Heart left ventricle (tissue), 13 donors: ENCODE measurements around the gene TRMT10C.

ENCODE experiments used
- CTCF ChIP-seq, 12 donors: fragments of 200-600 bp; sonication (generic) in 4 of 12; IDR thresholded peaks; one replicate each; pipeline versions ENCODE4 v1.5.0 to v1.8.0; 2018 to 2022; ENCODE audit warnings: antibody characterized with exemption in 12 of 12, mild to moderate bottlenecking in 5 of 12
- POLR2A ChIP-seq, 2 donors: fragments of 450-650 bp; IDR thresholded peaks; one replicate each; pipeline ENCODE4 v1.6.1; 2017; ENCODE audit warnings: antibody characterized with exemption in 2 of 2, mild to moderate bottlenecking in 2 of 2, moderate library complexity in 2 of 2
- donor health status: ischemic (EF 13 %, LVEDD 7.1; RV severe dilation, severe dysfunction).
- donor health status: DM: no; HTN: yes; CAD: no.
- donor health status: DM: no; HTN: no; CAD: no.
- donor health status: ischemic (EF 25% LVEDD 6.9; RV normal size, moderate dysfunction).
- donor health status: ischemic (EF 25% LVEDD 5.7; RV mildly dilated, moderate dysfunction).
- donor health status: ischemic (EF 35%, LVEDD 5.7; RV mildly dilated, moderate dysfunction).
- donor health status: nonischemic (EF 11% LVEDD 7.7; RV severe dilation, severe dysfunction).
- donor health status: DM: yes; HTN: yes; CAD: no.
- donor health status: PGD.
- donor health status: ischemic (EF 29% LVEDD 5.4; RV normal size, mild dysfunction).
- donor health status: nonischemic (EF 23%, LVEDD 6.1; RV moderate dilation, normal function).

- no peak for TF ChIP-seq CTCF (IDR thresholded peaks at IDR 0.05)
- TF ChIP-seq POLR2A (IDR thresholded peaks at IDR 0.05) = no peak
Observed at GRCh38 chr3:101549473-101549872, 12.2 kb upstream of the TRMT10C start.
